22Rv1 (cell line): ENCODE data around the gene CD99.

ENCODE experiments used
- ZFX ChIP-seq: fragments of 450-650 bp; IDR thresholded peaks from 2 replicates; pipeline ENCODE4 v1.6.1; 2017; ENCODE audit warnings: antibody characterized with exemption, borderline replicate concordance
- TF ChIP-seq, protein P1 (sequence below): fragments of 450-650 bp; IDR thresholded peaks from 2 replicates; pipeline ENCODE4 v1.5.1; 2017; ENCODE audit warnings: mild to moderate bottlenecking

DNA sequence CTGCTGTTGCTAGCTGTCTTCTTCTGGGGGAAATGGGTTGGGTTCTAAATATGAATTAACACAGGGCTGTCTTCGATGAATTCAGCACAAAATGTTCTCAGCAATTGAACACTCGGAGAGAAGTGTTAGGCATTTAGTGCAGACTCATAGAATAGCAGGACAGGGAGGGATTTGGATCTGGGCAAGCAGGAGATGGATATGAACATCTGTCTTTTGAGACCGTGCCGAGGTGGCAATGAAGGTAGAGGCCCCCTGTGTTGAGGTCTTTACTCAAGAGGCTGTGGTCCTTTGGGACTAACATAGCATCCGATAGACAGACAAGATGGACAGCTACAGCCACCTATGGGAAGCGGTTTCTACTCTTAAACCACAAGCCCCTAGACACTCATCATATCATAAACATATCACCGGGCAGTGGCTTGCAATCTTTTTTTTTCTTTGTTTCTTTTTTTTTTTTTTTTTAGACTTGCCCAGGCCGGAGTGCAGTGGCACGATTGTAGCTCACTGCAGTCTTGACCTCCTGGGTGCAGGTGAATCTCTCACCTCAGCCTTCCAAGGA lies 6.7 kb downstream of the CD99 start:
- TF ChIP-seq, protein P1, sequence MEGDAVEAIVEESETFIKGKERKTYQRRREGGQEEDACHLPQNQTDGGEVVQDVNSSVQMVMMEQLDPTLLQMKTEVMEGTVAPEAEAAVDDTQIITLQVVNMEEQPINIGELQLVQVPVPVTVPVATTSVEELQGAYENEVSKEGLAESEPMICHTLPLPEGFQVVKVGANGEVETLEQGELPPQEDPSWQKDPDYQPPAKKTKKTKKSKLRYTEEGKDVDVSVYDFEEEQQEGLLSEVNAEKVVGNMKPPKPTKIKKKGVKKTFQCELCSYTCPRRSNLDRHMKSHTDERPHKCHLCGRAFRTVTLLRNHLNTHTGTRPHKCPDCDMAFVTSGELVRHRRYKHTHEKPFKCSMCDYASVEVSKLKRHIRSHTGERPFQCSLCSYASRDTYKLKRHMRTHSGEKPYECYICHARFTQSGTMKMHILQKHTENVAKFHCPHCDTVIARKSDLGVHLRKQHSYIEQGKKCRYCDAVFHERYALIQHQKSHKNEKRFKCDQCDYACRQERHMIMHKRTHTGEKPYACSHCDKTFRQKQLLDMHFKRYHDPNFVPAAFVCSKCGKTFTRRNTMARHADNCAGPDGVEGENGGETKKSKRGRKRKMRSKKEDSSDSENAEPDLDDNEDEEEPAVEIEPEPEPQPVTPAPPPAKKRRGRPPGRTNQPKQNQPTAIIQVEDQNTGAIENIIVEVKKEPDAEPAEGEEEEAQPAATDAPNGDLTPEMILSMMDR = no peak
- no peak for TF ChIP-seq ZFX
